Putamen (tissue), 1 donor: ENCODE data around the gene LCLAT1.

Source experiments
- DNase-seq: peaks from one replicate; pipeline ENCODE4 v3.0.0-alpha.2; 2016; ENCODE audit warnings: low spot score

LCLAT1 gene

GRCh38 chr2:30447149-30448045 is at the start of gene LCLAT1:
Gene LCLAT1 (plus strand): TSS chr2:30447246. CDS start chr2:30525591, 78,345 bp downstream.
- DNase-seq: peak; percentile 79

- no peak for DNase-seq
Measured at GRCh38 chr2:30398084-30398873, 48.8 kb upstream of the LCLAT1 start.

GRCh38 chr2:30400151-30400954 is 46.7 kb upstream of the LCLAT1 start:
- DNase-seq: no peak

- no peak for DNase-seq
Measured at GRCh38 chr2:30402441-30403182, 44.4 kb upstream of the LCLAT1 start.

- DNase-seq: no peak
Measured at GRCh38 chr2:30403592-30404312, 43.3 kb upstream of the LCLAT1 start.

GRCh38 chr2:30404319-30405259 is 42.5 kb upstream of the LCLAT1 start:
- no peak for DNase-seq

- DNase-seq: no peak
Measured at GRCh38 chr2:30405260-30405605, 41.8 kb upstream of the LCLAT1 start.

- no peak for DNase-seq
Measured at GRCh38 chr2:30406853-30407252, 40.2 kb upstream of the LCLAT1 start.

GRCh38 chr2:30408961-30409387 is 38.1 kb upstream of the LCLAT1 start:
- DNase-seq: no peak

- DNase-seq: peak; percentile 45
Measured at GRCh38 chr2:30410217-30410616, 36.8 kb upstream of the LCLAT1 start.

- DNase-seq: peak; percentile 12
Measured at GRCh38 chr2:30412047-30412683, 34.9 kb upstream of the LCLAT1 start.

GRCh38 chr2:30412684-30413570 is 34.1 kb upstream of the LCLAT1 start:
- DNase-seq: no peak

- DNase-seq: no peak
Measured at GRCh38 chr2:30414961-30415360, 32.1 kb upstream of the LCLAT1 start.

GRCh38 chr2:30417253-30417652 is 29.8 kb upstream of the LCLAT1 start:
- no peak for DNase-seq

GRCh38 chr2:30421026-30421603 is 25.9 kb upstream of the LCLAT1 start:
- DNase-seq: peak; percentile 20

- DNase-seq: peak; percentile 11
Measured at GRCh38 chr2:30421604-30422443, 25.2 kb upstream of the LCLAT1 start.
